GM23248 (cell line): ENCODE measurements around the gene ZNF771.

Experiments
- EZH2 ChIP-seq: fragments of 200-600 bp; sonication (generic); IDR thresholded peaks from 2 replicates; pipeline ENCODE4 v1.6.1; 2018; ENCODE audit warnings: antibody characterized with exemption, mild to moderate bottlenecking; ENCODE audit not compliant: insufficient read depth, poor library complexity, severe bottlenecking
- EZH2phosphoT487 ChIP-seq: fragments of 200-600 bp; sonication (generic); IDR thresholded peaks from 2 replicates; pipeline ENCODE4 v1.6.1; 2018; ENCODE audit warnings: antibody characterized with exemption, moderate library complexity, mild to moderate bottlenecking, low read depth; ENCODE audit not compliant: insufficient read depth

DNA sequence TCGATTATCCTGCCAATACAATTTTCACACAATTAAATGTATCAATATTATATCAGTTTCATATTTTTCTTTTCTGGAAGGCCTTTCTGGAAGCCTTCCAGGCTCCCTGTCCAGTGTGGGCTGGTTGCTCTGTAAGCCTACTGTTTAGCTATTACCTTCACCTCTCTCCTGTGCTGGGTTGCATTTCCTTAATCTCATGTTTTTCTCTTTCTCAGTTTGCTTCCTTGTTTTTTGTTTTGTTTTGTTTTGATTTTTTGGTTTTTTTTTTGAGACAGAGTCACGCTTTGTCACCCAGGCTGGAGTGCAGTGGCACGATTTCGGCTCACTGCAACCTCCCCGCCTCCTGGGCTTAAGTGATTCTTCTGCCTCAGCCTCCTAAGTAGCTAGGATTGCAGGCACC, 31.4 kb downstream of the ZNF771 start:
- TF ChIP-seq EZH2 (no peak), EZH2phosphoT487 (no peak)
